GM23338 (cell line): Measurements from ENCODE around the gene OR51A4. TPM values are rescaled to one million over a fixed set of nuclear protein-coding genes. Genes with fewer than 3 reads are reported as not detected.

Source experiments
- ATAC-seq: fragments of 200-7000 bp; cut with Tn5 transposase; 3 replicates; pipeline ENCODE4 v1.9.1; 2020
- DNase-seq: peaks from one replicate; pipeline ENCODE4 v3.0.0-alpha.2; 2015; ENCODE audit warnings: low spot score
- H2AFZ ChIP-seq: fragments of 200-600 bp; sonication (generic); 2 replicates; pipeline ENCODE4 v1.8.0; 2016; ENCODE audit warnings: antibody characterized with exemption, mild to moderate bottlenecking, moderate library complexity
- H3F3A ChIP-seq: fragments of 200-600 bp; sonication (generic); replicated peaks from 2 replicates; pipeline ENCODE4 v1.8.0; 2017; ENCODE audit warnings: antibody characterized with exemption, mixed run types, low read depth
- H3K27ac ChIP-seq: fragments of 200-600 bp; sonication (generic); 2 replicates; pipeline ENCODE4 v1.6.1; 2016; ENCODE audit warnings: low read depth
- H3K27me3 ChIP-seq: fragments of 200-600 bp; sonication (generic); 2 replicates; pipeline ENCODE4 v1.8.0; 2016; ENCODE audit warnings: mild to moderate bottlenecking, mixed run types, moderate library complexity; ENCODE audit not compliant: insufficient read depth
- H3K36me3 ChIP-seq: fragments of 200-600 bp; sonication (generic); 2 replicates; pipeline ENCODE4 v1.8.0; 2016; ENCODE audit warnings: mild to moderate bottlenecking; ENCODE audit not compliant: insufficient read depth
- H3K4me1 ChIP-seq: fragments of 200-600 bp; sonication (generic); 2 replicates; pipeline ENCODE4 v1.8.0; 2016; ENCODE audit warnings: mild to moderate bottlenecking, moderate library complexity; ENCODE audit not compliant: insufficient read depth
- H3K4me2 ChIP-seq: fragments of 200-600 bp; sonication (generic); 2 replicates; pipeline ENCODE4 v1.7.1; 2017; ENCODE audit warnings: mixed run types
- H3K4me3 ChIP-seq: fragments of 200-600 bp; sonication (generic); 2 replicates; pipeline ENCODE4 v1.6.1; 2016; ENCODE audit warnings: mixed run types
- H3K79me2 ChIP-seq: fragments of 200-600 bp; sonication (generic); replicated peaks from 2 replicates; pipeline ENCODE4 v1.8.0; 2017; ENCODE audit warnings: mild to moderate bottlenecking; ENCODE audit not compliant: insufficient read depth
- H3K9me2 ChIP-seq: fragments of 200-600 bp; sonication (generic); 2 replicates; pipeline ENCODE4 v1.8.0; 2017; ENCODE audit not compliant: insufficient read depth
- H4K20me1 ChIP-seq: fragments of 200-600 bp; sonication (generic); replicated peaks from 2 replicates; pipeline ENCODE4 v1.8.0; 2017; ENCODE audit warnings: mild to moderate bottlenecking; ENCODE audit not compliant: insufficient read depth
- H3K27ac Mint-ChIP-seq: 2 replicates; pipeline ENCODE4 v1.8.0; 2020; ENCODE audit warnings: inconsistent platforms, mild to moderate bottlenecking, moderate library complexity, mixed read lengths
- H3K27me3 Mint-ChIP-seq: 3 replicates; pipeline ENCODE4 v1.8.0; 2022; ENCODE audit warnings: low read depth, mild to moderate bottlenecking, moderate library complexity, mixed read lengths, inconsistent platforms; ENCODE audit not compliant: insufficient read depth, poor library complexity
- H3K36me3 Mint-ChIP-seq: 3 replicates; pipeline ENCODE4 v1.8.0; 2021; ENCODE audit warnings: low read depth, mild to moderate bottlenecking, inconsistent platforms, moderate library complexity, mixed read lengths
- H3K4me1 Mint-ChIP-seq: 3 replicates; pipeline ENCODE4 v1.8.0; 2020; ENCODE audit warnings: mild to moderate bottlenecking, inconsistent platforms, mixed read lengths
- H3K4me3 Mint-ChIP-seq: 3 replicates; pipeline ENCODE4 v1.8.0; 2021; ENCODE audit warnings: moderate library complexity, mild to moderate bottlenecking, inconsistent platforms, mixed read lengths
- H3K9me3 Mint-ChIP-seq: 3 replicates; pipeline ENCODE4 v1.8.0; 2020; ENCODE audit warnings: moderate library complexity, mild to moderate bottlenecking, inconsistent platforms, mixed read lengths
- CREB1 ChIP-seq: fragments of 250-450 bp; sonication (Bioruptor Pico); IDR thresholded peaks from 2 replicates; pipeline ENCODE4 v1.5.0; 2020; ENCODE audit warnings: low read depth, mild to moderate bottlenecking, moderate library complexity
- CTCF ChIP-seq, 2 experiments: fragments of 200-600 bp in 1 of 2; sonication (generic) in 1 of 2; conservative IDR thresholded peaks; 2 replicates each; pipeline versions ENCODE4 v1.5.1 to v1.6.1; 2016 to 2017; ENCODE audit warnings: antibody characterized with exemption in 2 of 2, low read depth in 2 of 2, mild to moderate bottlenecking in 2 of 2, moderate library complexity in 1 of 2
- ETS1 ChIP-seq: IDR thresholded peaks from 2 replicates; pipeline ENCODE4 v1.6.1; 2016; ENCODE audit warnings: antibody characterized with exemption
- EZH2 ChIP-seq: fragments of 200-600 bp; sonication (generic); IDR thresholded peaks from one replicate; pipeline ENCODE4 v1.8.0; 2017; ENCODE audit warnings: antibody characterized with exemption, mild to moderate bottlenecking, low read depth; ENCODE audit not compliant: unreplicated experiment
- JUNB ChIP-seq: IDR thresholded peaks from one replicate; pipeline ENCODE4 v1.6.1; 2016; ENCODE audit warnings: antibody characterized with exemption; ENCODE audit not compliant: unreplicated experiment
- NANOG ChIP-seq: IDR thresholded peaks from 2 replicates; pipeline ENCODE4 v1.6.1; 2016; ENCODE audit warnings: antibody characterized with exemption, borderline replicate concordance
- POLR2AphosphoS5 ChIP-seq: IDR thresholded peaks from 2 replicates; pipeline ENCODE4 v1.6.1; 2016; ENCODE audit warnings: antibody characterized with exemption, low read depth
- REST ChIP-seq: IDR thresholded peaks from one replicate; pipeline ENCODE4 v1.6.1; 2018; ENCODE audit warnings: antibody characterized with exemption; ENCODE audit not compliant: unreplicated experiment
- STAT1 ChIP-seq: IDR thresholded peaks from one replicate; pipeline ENCODE4 v1.6.1; 2016; ENCODE audit warnings: antibody characterized with exemption; ENCODE audit not compliant: unreplicated experiment
- ZNF114 ChIP-seq: fragments of 250-450 bp; sonication (Bioruptor Pico); IDR thresholded peaks from 2 replicates; pipeline ENCODE4 v1.5.0; 2020; ENCODE audit warnings: mild to moderate bottlenecking, moderate library complexity
- ZNF331 ChIP-seq: fragments of 250-450 bp; sonication (Bioruptor Pico); IDR thresholded peaks from 2 replicates; pipeline ENCODE4 v1.5.0; 2020; ENCODE audit warnings: low read depth, mild to moderate bottlenecking, moderate library complexity
- ZNF462 ChIP-seq: fragments of 250-450 bp; sonication (Bioruptor Pico); IDR thresholded peaks from 2 replicates; pipeline ENCODE4 v1.5.0; 2020; ENCODE audit warnings: mild to moderate bottlenecking, moderate library complexity
- polyA plus RNA-seq: library from polyadenylated mRNA; unstranded; fragments of >200 nt; fragmentation: Nextera tagmentation; extraction: Ambion mirVana; gene quantifications from 2 replicates; pipeline ENCODE4 v1.2.1, GENCODE V29; 2016
- total RNA-seq: library from RNA; depleted of rRNA; stranded (reverse); fragments of >200 nt; shearing (Covaris generic); gene quantifications from 2 replicates; pipeline ENCODE4 v1.2.3, GENCODE V29; 2014

OR51A4 gene
- total and polyA plus RNA-seq, 2 experiments from 2014 or later = not detected

- DNase-seq = no peak
- Histone ChIP-seq H3K27me3 (no peaks in the 10 kb centered on the region), H3F3A (no peaks in the 10 kb centered on the region), H3K4me3 (no peak within 1 kb of the TSS), H4K20me1 (no peaks in the 10 kb centered on the region), H2AFZ (no peak within 1 kb of the TSS), H3K36me3 (no peaks in the 10 kb centered on the region), H3K4me1 (no peaks in the 10 kb centered on the region), H3K4me2 (no peak within 1 kb of the TSS), H3K9me2 (no peaks in the 10 kb centered on the region; the same call in 1 of the 2 replicates), H3K27ac (no peak within 1 kb of the TSS), H3K79me2 (no peaks in the 10 kb centered on the region)
- Mint-ChIP-seq H3K4me1 (no peaks in the 10 kb centered on the region), H3K36me3 (no peaks in the 10 kb centered on the region), H3K27ac (no peak within 1 kb of the TSS), H3K9me3 (no peaks in the 10 kb centered on the region), H3K27me3 (peaks cover 1% of the 10 kb centered on the region), H3K4me3 (no peak within 1 kb of the TSS)
- no peak for ATAC-seq
- TF ChIP-seq ZNF114 (CRISPR knock-in tag) = no peak
- TF ChIP-seq ETS1 = no peak
- TF ChIP-seq CREB1 (CRISPR knock-in tag) = no peak
- no peak for TF ChIP-seq NANOG
- no peak for TF ChIP-seq ZNF331 (CRISPR knock-in tag)
- TF ChIP-seq REST = no peak
- no peak for TF ChIP-seq STAT1
- no peak for TF ChIP-seq ZNF462 (CRISPR knock-in tag)
- no peak for TF ChIP-seq JUNB
- no peak for TF ChIP-seq EZH2
- no peak for TF ChIP-seq CTCF (conservative IDR thresholded peaks at IDR 0.05; ENCODE audit: low read depth in 2 of 2)
- TF ChIP-seq POLR2AphosphoS5 = no peak
Observed at GRCh38 chr11:4924239-4924638, 23.2 kb downstream of the OR51A4 start, which contains the start of gene OR51G1. OR51G1 (minus strand) TSS chr11:4924339; CDS start chr11:4924339, 0 bp downstream.
